Measurements from ENCODE around the gene CDC42BPA.

The CDC42BPA gene

GRCh38 chr1:227362039-227362438 lies 43.7 kb upstream of the CDC42BPA start:
- TF ChIP-seq GLIS3 (CRISPR knock-in tag; IDR thresholded peaks at IDR 0.05) (no peak), TOX (CRISPR knock-in tag; IDR thresholded peaks at IDR 0.05; ENCODE audit: borderline replicate concordance) (no peak), TSHZ2 (CRISPR knock-in tag; IDR thresholded peaks at IDR 0.05) (no peak), ZNF8 (CRISPR knock-in tag; IDR thresholded peaks at IDR 0.05) (no peak), CSDC2 (CRISPR knock-in tag; IDR thresholded peaks at IDR 0.05) (no peak)
- ATAC-seq, result no peak

GRCh38 chr1:227357927-227358302 lies 39.6 kb upstream of the CDC42BPA start:
- no peak for TF ChIP-seq POU6F1 (CRISPR knock-in tag; IDR thresholded peaks at IDR 0.05; ENCODE audit: borderline replicate concordance, low read depth)
- no peak for TF ChIP-seq CSRNP3 (CRISPR knock-in tag; IDR thresholded peaks at IDR 0.05)
- no peak for TF ChIP-seq GLIS3 (CRISPR knock-in tag; IDR thresholded peaks at IDR 0.05)
- no peak for TF ChIP-seq SNAI2 (CRISPR knock-in tag; IDR thresholded peaks at IDR 0.05)
- TF ChIP-seq ZFP30 (CRISPR knock-in tag; IDR thresholded peaks at IDR 0.05), result no peak
- TF ChIP-seq RARB (CRISPR knock-in tag; IDR thresholded peaks at IDR 0.05), result no peak
- TF ChIP-seq CREB5 (CRISPR knock-in tag; IDR thresholded peaks at IDR 0.05; ENCODE audit: low read depth), result no peak
- no peak for TF ChIP-seq ZNF565 (CRISPR knock-in tag; conservative IDR thresholded peaks at IDR 0.05; ENCODE audit: low read depth)
- no peak for TF ChIP-seq OSR1 (CRISPR knock-in tag; IDR thresholded peaks at IDR 0.05)

GRCh38 chr1:227357171-227357926 lies 39.1 kb upstream of the CDC42BPA start:
- TF ChIP-seq PPARA (CRISPR knock-in tag; IDR thresholded peaks at IDR 0.05; ENCODE audit: borderline replicate concordance) (no peak), RARB (CRISPR knock-in tag; IDR thresholded peaks at IDR 0.05) (0 out of 2 replicates have a peak, but pooled peaks have one; percentile 18), BACH2 (CRISPR knock-in tag; IDR thresholded peaks at IDR 0.05; ENCODE audit: borderline replicate concordance) (no peak)
- peak; percentile 98 for ATAC-seq

More at GRCh38 chr1:227357927-227358302, 39.6 kb upstream of the CDC42BPA start:
- ATAC-seq, result no peak

- TF ChIP-seq OSR1 (CRISPR knock-in tag; IDR thresholded peaks at IDR 0.05) (no peak), CSDC2 (CRISPR knock-in tag; IDR thresholded peaks at IDR 0.05) (no peak), PATZ1 (CRISPR knock-in tag; IDR thresholded peaks at IDR 0.05; ENCODE audit: borderline replicate concordance) (no peak), TSHZ2 (CRISPR knock-in tag; IDR thresholded peaks at IDR 0.05) (no peak)
- peak; percentile 61 for ATAC-seq
Measured at GRCh38 chr1:227356620-227357146, 38.4 kb upstream of the CDC42BPA start.
